ENCODE results near the gene KLHL40.
"Not testable (repeated sequence)": the region's sequence is repeated elsewhere in the genome, so short reads cannot be mapped to it uniquely, and the experiment has no call there.

KLHL40 gene

DNA sequence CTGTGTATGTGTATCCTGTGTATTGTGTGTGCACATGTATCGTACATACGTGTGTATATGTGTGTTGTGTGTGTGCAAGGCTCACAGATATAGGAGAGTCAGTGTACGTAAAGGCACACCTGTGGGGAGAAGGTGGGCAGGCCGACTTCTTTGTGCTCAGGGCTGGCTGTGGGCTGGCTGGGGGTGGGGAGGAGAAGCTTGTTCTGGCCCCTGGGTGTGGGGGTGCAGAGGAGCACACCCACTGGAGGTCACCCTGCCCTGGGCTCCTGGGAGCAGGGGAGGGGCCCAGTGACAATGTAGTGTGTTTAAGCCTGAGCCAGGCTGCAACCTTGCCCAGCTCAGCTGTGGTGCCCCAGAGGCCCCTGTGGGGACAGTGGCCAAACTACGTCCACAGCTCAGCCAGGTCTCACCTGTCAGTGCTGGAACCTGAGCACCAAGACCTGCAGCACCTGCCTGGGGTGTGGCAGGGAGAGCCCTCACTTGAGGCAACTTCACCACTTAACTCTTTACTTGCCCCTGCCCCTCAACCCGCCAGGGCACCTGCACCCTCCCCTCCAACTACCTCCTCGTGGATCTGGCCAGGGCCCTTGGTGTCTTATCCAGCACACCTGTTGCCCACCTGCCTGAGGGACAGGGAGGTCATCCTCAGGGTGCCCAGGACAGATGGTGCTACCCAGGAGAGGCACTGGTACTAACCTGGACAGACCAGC, 19.9 kb downstream of the KLHL40 start:
- DNase-seq: no peak

DNA sequence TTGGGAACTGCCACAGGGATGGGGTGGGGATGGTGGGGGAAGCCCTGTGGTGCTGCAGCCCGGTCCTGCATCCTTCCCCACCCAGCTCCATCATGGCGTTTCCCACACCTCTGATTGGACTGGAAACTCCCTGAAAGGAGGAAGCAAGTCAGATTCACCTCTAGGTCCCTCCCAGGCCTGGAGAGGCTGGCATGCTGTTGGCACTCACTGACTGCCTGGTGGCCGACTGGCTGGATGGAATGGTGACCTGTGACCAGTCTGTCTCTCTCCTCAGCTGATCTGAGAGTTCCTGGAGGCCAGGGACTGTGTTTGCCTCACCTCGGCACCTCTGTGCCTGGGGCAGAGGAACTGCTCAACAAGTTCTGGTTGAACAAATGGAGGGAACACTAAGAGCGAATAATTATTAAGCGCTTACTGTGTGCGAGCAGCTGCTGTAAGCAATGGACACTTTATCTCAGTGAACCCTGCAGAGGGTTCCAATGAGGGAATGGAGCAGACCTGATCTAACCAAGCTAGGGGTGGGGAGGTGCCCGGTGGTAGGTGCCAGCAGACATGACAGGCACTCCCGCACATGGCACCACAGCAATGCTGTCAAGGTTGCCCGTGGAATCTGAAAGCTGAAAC, 20.7 kb downstream of the KLHL40 start:
- DNase-seq: no peak

DNA sequence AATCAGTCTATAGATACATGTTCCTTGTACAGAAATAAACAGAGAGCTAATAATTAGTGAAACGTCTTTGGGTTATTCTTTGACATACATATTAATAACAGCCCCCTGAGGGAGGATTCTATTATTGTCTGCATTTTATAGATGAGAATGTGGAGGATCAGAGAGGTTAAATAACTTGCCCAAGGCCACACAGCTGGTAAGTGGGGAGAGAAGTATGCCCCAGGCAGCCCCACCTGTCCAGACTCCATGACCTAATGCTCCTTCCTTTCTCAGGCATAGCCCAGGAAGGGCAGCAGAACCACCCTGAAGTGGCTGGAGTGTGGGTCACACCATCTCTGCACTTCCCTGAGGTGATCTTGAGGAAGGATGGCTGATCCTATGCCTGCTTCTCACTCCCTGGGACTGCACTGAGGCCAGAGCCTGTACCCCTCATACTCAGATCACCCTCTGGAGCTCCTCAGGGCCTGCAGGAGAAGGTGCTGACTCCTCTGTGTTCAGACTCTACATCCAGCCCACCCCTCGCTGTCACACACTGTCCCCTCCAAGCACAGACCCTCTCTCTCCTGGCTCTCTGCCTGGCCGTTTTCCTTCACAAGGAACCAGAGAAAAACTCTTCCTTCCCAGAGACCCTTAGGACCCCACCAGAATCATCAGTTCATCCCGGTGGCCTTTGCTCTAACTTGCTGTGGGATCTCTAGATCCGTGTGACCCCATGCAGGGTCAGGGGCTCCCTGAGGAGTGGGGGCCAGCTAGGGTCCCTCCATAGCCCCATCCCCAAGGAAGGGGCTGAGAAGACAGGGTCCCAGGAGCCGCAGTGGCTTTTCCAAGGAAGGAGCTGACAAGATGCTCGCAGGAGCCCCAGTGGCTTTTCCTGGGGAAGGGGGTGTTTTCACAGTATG, 21.6 kb downstream of the KLHL40 start:
- no peak for DNase-seq

DNA sequence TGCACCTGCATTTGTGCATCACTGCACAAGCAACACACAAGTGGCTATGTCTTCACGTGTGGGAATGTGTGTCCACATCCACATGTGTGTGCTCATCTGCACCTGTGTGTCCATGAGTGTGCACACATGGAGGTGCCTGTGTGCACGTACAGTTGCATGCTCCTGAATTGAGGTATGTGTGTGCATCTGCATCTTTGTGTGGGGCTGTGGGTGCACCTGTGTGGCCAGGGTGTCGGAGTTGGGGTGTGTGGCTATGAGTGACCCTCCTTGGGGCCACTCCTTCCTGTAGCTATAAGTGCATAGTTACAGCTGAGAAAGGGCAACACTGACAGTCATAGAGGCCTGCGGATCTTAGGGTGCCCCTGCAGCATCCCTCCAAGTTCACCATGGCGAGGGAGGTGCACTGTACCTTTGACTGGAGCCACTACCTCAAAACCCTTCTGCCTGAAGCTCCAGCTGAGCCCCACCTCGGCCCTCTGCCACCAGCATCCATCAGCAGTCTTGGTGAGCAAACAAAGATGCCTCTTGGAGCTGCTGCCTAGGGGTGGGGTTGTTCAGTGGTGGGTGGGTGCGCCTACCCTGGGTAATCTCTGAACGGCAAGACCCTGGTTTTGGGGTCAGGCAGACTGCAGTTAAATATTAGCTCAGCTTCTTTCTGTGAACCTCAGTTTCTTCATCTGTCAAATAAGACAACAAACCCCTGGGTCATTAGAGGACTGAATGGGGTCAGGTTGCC, 22.5 kb downstream of the KLHL40 start:
- no peak for DNase-seq

DNA sequence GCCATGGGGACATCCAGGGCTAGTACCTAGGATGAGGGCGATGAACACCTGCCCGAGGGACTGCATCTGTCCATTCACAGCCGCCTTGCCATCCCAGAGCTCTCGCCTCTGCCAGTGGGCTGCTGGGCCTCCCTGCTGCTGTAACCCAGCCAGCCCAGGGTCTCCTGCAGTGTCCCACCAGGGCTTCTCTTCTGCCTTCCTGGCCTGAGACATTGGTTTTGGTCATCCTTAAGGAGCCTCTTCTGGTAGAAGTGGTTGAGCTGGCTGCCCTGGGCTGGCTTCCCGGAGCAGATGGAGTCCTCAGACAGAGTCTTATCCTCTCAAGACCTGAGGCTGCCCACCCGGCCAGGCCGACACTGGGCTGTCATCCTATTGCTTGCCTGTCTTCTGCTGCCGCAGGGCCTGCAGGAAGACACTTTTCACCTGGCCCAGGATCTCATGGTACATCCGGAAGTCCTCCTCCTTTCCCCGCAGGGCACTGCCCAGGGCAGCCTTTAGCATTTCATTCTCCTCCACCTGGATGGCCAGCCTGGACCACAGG, 23.3 kb downstream of the KLHL40 start:
- DNase-seq: no peak

DNA sequence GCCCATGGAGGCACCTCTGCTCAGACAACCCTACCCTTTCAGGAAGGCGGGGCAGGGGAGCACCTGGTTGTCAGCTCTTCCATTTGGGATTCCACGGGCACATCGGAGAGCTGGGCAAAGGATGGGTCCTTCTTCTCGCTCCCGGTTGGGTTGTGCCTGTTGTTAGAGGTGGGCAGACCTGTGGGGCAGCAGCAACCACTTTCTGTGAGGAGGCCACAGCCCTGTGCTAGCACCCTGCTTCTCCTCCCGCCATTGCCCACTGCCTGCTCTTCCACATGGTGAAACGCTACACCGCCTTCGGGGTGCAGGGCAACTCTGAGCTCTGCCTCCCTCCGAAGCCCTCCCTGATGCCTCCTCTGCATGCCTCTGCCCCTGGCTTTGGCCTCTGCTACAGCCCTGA, 24.3 kb downstream of the KLHL40 start:
- DNase-seq: no peak

DNA sequence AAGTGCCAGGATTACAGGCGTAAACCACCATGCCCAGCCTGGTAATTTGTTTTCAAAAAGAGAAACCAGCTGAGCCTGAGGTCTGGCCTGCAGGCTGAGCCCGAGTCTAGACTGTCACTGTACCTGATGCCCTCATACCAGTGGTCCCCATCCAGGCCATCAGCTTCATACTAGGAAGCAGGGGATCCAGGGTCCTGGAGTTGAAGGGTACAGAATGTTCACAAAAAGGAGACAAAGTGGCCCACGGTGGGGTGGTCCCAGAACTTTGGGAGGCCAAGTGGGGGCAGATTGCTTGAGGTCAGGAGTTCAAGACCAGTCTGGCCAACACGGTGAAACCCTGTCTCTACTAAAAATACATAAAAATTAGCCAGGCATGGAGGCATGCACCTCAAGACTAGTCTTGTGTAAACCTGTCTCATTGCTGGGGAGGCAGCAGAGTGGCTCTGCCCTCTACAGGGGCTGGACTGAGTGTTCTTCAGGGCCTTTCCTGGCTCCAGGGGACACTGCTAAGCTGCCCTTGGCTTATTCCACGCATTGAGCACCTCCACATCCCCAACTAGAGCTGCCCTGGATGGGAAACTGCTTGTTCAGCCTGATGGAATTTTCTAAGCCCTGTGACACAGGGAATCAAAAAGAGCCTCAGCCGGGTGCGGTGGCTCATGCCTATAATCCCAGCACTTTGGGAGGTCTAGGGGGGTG, 25.1 kb downstream of the KLHL40 start:
- DNase-seq: no peak

DNA sequence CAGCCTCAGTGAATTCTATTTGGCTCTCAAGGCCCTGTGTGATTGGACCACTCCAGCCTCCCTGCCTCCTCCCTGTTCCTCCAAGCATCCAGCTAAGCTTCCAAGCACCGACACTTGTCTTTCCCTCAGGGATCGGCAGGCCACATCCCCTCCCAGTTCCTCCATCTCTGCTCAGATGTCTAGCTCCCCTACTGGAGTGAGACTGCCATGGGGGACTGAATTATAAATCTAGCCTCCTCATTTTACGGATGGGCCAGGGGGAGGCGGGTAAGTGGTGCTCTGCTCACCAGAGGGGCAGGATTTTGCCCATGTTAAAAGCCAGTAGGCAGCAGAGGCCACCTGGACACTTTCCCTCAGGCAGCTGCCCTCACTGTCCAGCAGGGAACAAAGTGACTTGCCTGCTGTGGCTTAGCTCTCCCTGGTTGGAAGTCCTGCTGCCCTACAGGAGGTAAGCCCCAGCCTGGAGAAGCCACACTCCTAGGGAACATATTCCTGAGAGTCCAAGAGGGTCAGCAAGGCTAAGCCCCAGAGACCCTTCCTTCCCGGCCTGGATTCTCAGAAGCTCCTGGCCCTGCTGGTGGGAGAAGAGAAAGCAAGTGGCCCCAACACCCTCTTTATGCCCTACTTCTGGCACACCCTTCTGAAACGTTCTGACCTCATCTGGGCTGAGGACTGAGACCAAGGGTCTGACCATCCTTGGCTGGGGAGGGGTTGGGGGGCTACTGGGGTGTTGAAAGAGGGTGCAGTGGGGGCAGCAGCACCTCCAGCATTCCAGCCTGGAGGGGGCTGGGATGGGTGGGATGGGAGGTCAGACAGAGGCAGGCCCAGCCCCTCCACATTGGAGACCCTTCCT, 26.4 kb downstream of the KLHL40 start:
- peak; percentile 32 for DNase-seq

DNA sequence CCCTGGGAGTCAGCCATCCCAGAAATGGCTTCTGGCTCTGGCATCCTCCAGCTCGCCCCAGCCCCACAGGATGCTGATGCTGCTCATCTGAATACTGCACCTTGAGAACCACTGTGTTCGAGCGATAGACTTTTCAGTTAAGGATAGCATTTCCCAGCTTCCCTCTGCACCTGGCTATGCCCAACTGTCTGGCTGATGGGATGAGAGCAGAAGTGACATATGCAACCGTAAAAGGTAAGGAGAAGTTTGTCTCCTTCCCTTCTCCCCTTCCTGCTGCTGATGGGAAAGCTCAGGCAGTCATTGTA, 27.0 kb downstream of the KLHL40 start:
- DNase-seq: no peak

DNA sequence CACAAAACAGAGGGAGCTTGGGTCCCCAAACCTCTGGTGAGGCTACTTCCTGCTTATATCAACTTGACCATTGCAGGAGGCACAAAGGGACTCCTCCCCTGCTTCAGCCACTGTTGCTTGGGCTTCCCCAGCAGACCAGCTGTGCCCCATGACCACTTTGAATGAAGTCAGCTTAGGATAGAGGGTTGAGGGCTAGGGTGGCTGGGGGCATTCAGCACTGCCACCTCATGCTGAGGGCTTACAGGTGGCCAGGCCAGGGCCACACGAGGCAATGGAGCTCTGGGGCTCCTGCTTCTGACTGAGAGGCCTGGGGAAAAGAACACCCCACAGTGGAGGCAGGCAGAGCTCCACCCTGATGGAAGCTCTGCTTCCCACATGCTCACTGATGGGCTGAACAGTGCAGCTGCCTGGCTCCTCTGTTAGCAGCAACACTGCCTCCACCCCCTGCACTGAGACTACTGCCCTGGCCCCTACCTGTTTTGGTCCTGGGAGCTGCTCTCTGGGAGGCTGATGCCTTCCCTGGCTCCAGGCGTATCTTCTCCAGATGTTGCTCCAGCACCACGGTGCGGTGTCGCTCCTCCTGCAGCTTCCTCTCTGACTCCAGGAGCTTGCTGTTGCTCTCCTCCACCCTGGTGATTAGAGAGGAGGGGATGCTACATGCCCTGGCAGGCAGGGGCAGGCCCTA, 27.5 kb downstream of the KLHL40 start:
- DNase-seq: peak; percentile 37

DNA sequence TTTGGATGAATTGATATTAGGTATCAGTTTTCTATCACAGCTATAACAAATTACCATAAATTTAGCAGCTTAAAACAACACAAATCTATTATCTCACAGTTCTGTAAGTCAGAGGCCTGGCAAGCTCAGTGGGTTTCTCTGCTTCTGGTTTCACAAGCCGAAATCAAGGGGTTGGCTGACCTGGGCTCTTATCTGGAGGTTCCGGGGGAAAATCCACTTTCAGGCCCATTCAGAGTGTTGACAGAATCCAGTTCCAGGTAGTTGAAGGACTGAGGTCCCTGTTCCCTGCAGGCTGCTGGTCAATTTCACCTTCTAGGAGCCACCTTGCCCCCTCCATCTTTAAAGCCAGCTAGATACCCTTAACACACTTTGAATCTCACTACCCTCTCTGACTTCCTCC, 28.4 kb downstream of the KLHL40 start:
- DNase-seq: no peak

DNA sequence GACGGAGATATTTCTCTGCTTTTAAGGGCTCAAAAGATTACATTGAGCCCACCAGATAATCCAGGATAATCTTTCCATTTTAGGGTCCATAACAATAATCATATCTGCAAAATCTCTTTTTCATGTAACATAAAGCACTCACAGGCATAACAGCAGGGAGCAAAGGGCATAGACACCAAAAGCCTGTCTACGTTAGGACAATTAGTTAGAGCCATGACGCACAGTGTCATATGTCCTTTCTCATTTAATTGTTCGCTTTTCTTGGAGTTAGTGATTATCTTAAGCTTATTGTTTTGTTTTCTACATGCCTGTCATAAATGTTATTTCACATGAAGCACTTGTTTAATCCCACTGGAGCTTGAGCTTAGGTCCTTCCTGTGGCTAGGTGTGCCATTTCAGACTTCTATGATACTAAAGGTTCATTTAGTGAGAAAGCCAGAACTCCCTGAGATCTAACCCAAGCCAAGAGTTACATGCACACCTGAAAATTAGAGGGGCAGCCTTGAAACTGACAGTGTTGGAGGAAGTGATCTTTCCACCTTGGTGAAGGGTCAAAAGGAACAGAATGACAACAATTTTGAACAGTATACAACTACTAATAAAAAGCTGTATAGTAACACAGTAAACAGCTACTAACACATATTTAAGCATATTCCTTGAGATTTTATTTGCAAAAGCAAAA, 29.0 kb downstream of the KLHL40 start:
- no peak for DNase-seq

DNA sequence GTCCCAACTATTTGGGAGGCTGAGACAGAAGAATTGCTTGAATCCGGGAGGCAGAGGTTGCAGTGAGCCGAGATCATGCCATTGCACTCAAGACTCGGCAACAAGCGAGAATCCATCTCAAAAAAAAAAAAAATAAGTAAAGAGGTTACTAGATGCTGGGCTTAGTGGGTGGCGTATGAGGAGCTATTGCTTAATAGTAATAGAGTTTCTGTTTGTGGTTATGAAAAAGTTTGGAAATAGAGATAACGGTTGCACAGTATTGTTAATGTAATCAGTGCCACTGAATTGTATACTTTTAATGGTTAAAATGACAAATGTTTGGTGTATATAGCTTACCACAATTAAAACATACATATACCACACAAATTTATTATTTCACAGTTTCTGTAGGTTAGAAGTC, 32.0 kb downstream of the KLHL40 start:
- DNase-seq: no peak

DNA sequence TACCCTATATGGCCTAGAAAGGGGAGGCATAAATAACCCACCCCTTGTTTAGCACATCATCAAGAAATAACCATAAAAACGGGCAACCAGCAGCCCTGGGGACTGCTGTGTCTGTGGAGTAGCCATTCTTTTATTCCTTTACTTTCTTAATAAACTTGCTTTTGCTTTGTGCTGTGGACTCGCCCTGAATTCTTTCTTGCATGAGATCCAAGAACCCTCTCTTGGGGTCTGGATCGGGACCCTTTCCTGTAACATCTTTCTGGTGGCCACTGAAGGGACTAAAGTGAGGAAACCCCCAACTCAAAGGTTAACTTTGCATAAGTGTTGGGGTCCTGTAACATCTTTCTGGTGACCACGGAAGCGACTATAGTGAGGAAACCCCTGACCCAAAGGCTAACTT, 33.0 kb downstream of the KLHL40 start:
- no peak for DNase-seq

DNA sequence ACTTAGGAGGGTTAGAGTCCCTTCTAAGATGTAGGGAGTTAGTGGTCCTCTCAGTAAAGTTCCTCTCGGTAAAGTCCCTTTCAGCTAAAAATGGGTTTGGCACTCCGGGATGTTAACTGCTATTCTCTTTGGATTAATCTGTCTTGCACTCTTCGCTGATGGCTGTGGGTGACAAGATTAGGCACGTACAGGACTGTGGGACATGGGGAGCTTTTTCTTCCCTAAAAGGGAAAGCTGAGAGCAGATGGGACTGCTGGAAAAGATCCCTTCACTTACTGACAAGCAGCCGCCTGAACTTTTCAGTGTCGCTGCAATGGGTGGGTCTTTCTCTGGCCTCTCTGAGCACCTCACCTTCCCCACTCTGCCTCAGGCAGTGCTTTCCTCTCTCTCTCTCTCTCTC, 33.7 kb downstream of the KLHL40 start:
- DNase-seq: no peak

DNA sequence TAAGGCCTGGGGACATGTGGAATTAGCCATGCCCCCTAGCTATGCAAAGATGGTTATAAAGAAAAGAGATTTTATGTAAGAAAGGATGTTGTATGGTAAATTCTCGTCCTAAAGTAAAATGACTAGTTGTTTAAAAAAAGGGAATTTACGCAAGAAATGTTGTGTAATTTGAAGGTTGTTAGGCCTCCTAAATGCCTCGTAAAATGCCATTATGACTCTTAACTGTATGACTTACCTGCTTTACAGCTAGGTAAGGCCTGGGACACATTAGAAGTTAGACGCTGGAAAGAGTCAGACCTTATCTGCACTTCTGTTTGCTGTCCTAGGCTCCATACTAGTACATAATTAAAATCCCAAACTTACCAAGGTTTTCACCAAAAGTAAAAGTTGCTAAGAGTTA, 34.8 kb downstream of the KLHL40 start:
- no peak for DNase-seq

DNA sequence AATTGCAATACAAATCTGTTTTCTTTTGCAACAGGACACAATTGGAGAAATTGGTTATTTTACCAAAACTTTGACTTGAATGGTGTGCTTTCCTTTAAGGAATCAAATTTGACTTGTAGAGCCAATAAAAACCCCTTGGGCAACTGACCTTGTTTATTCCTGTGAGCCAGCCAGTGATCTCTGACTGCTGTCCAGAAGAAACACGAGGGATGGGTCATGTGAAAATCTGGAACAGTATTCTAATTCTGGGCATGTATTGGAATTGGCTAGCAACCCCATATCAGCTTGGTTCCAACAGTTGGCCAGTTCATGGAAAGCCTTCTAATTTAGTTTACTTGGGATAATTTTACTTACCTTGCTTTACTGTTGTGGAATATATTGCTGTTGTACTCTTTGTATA, 36.4 kb downstream of the KLHL40 start:
- no peak for DNase-seq

DNA sequence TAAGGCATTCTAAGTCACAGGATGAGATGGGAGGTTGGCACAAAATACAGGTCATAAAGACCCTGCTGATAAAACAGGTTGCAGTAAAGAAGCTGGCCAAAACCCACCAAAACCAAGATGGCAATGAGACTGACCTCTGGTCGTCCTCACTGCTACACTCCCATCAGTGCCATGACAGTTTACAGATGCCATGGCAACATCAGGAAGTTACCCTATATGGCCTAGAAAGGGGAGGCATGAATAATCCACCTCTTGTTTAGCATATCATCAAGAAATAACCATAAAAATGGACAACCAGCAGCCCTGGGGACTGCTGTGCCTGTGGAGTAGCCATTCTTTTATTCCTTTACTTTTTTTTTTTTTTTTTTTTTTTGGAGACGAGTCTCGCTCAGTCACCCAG, 37.1 kb downstream of the KLHL40 start:
- DNase-seq: not testable (repeated sequence)

DNA sequence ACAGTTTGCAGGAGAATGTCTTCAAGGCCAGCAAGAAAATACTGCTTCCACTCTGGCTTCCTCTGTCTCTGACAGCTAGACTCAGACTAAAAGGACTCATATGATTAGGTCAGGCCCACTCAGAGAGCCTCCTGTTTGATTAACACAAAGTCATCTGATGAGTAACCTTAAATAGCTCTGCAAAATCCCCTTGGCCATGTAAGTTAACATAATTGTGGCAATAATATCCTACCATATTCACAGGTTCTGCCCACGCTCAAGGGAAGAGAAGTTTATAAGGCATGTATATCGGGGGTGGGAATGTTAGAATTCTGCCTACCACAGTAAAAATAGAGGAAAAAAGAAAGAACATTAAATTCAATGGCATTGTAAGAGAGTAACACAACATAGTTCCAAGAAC, 37.9 kb downstream of the KLHL40 start:
- DNase-seq: no peak

DNA sequence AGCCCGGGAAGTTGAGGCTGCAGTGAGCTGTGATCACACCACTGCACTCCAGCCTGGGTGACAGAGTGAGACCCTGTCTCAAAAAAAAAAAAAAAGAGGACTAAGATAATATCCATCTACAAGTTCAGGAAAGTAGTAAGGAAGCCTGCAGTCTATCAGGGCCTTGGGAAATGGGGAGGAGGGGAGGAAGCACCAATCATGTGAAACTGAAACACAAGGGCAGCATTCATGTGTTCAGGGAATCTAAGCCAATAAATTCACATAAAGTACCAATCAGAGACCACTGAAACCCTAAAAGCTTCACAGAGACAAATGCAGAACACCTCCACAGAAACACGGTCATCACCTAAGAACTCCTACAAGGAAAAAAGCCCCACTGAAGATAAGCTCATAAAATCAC, 40.1 kb downstream of the KLHL40 start:
- no peak for DNase-seq
